HepG2 (cell line): ENCODE data around the gene GCNT2. TPM values are rescaled to one million over a fixed set of nuclear protein-coding genes. Genes with fewer than 3 reads are reported as not detected.

Source experiments
- EZH2 ChIP-seq: conservative IDR thresholded peaks from 2 replicates; pipeline ENCODE4 v1.6.1; 2012; ENCODE audit warnings: mild to moderate bottlenecking, low read depth, low read length, moderate library complexity
- FOXP1 ChIP-seq, 2 experiments: fragments of 450-650 bp in 1 of 2; IDR thresholded peaks; 2 replicates each; pipeline ENCODE4 v1.6.1; 2017 to 2018; ENCODE audit warnings: antibody characterized with exemption in 1 of 2
- NFATC3 ChIP-seq: sonication (generic); formaldehyde crosslinking; IDR thresholded peaks from 2 replicates; pipeline ENCODE4 v1.5.1; 2020; ENCODE audit warnings: mild to moderate bottlenecking, missing genetic modification reagents
- PHF21A ChIP-seq: sonication (generic); formaldehyde crosslinking; IDR thresholded peaks from 2 replicates; pipeline ENCODE4 v1.5.0; 2020; ENCODE audit warnings: mild to moderate bottlenecking, missing genetic modification reagents
- PITX1 ChIP-seq: sonication (generic); formaldehyde crosslinking; IDR thresholded peaks from 2 replicates; pipeline ENCODE4 v1.5.1; 2020; ENCODE audit warnings: mild to moderate bottlenecking, missing genetic modification reagents
- POLR2A ChIP-seq, 2 experiments: IDR thresholded peaks; 2 replicates each; pipeline ENCODE4 v1.6.1; 2011; ENCODE audit warnings: low read depth in 2 of 2, low read length in 2 of 2, mild to moderate bottlenecking in 1 of 2, moderate library complexity in 1 of 2; ENCODE audit not compliant: insufficient read depth in 1 of 2
- SIX1 ChIP-seq: sonication (generic); formaldehyde crosslinking; IDR thresholded peaks from 2 replicates; pipeline ENCODE4 v1.4.0; 2020; ENCODE audit warnings: missing genetic modification reagents, borderline replicate concordance
- SPEN ChIP-seq: sonication (generic); formaldehyde crosslinking; IDR thresholded peaks from 2 replicates; pipeline ENCODE4 v1.5.1; 2020; ENCODE audit warnings: low read depth, mild to moderate bottlenecking, missing genetic modification reagents
- ZEB1 ChIP-seq: IDR thresholded peaks from 2 replicates; pipeline ENCODE4 v1.6.1; 2012; ENCODE audit warnings: mild to moderate bottlenecking, low read depth, inconsistent platforms; ENCODE audit not compliant: insufficient replicate concordance
- ZKSCAN1 ChIP-seq: fragments of 150-350 bp; IDR thresholded peaks from 2 replicates; pipeline ENCODE4 v1.6.1; 2014; ENCODE audit warnings: low read length
- ZNF232 ChIP-seq: sonication (generic); formaldehyde crosslinking; IDR thresholded peaks from 2 replicates; pipeline ENCODE4 v1.4.0; 2020; ENCODE audit warnings: missing genetic modification reagents, borderline replicate concordance
- ZNF281 ChIP-seq: sonication (generic); formaldehyde crosslinking; IDR thresholded peaks from 2 replicates; pipeline ENCODE4 v1.4.0; 2020; ENCODE audit warnings: missing genetic modification reagents, borderline replicate concordance
- ZNF292 ChIP-seq: sonication (generic); formaldehyde crosslinking; IDR thresholded peaks from 2 replicates; pipeline ENCODE4 v1.8.1; 2022; ENCODE audit warnings: mild to moderate bottlenecking, low read depth, missing genetic modification reagents, borderline replicate concordance
- ZNF557 ChIP-seq: sonication (generic); formaldehyde crosslinking; IDR thresholded peaks from 2 replicates; pipeline ENCODE4 v1.4.0; 2020; ENCODE audit warnings: missing genetic modification reagents
- ZNF605 ChIP-seq: sonication (generic); formaldehyde crosslinking; IDR thresholded peaks from 2 replicates; pipeline ENCODE4 v1.8.0; 2022; ENCODE audit warnings: mild to moderate bottlenecking, missing genetic modification reagents
- ZNF749 ChIP-seq: sonication (generic); formaldehyde crosslinking; IDR thresholded peaks from 2 replicates; pipeline ENCODE4 v1.8.0; 2022; ENCODE audit warnings: mild to moderate bottlenecking, missing genetic modification reagents, moderate library complexity, borderline replicate concordance
- ZNF792 ChIP-seq: IDR thresholded peaks from 2 replicates; pipeline ENCODE4 v1.6.1; 2016
- ZNF83 ChIP-seq: sonication (generic); formaldehyde crosslinking; IDR thresholded peaks from 2 replicates; pipeline ENCODE4 v1.4.0; 2020; ENCODE audit warnings: missing genetic modification reagents, mild to moderate bottlenecking, borderline replicate concordance
- ZNF878 ChIP-seq: sonication (generic); formaldehyde crosslinking; IDR thresholded peaks from 2 replicates; pipeline ENCODE4 v1.8.1; 2023; ENCODE audit warnings: mild to moderate bottlenecking, missing genetic modification reagents, moderate library complexity
- polyA plus RNA-seq, 8 experiments: library from polyadenylated mRNA; depleted of rRNA in 3 of 8; stranded (reverse) in 7 of 8; unstranded in 1 of 8; fragments of >200 nt; fragmentation: Illumina TruSeq in 4 of 8; extraction: Trizol in 4 of 8; gene quantifications; 2 replicates each; pipeline versions ENCODE4 v1.2.1 to v1.2.3, GENCODE V29; 2011 to 2016; ENCODE audit warnings: low read depth in 4 of 8, missing spikeins in 1 of 8, mixed read lengths in 1 of 8; ENCODE audit not compliant: insufficient read depth in 1 of 8
- total RNA-seq, 5 experiments: library from RNA; depleted of rRNA; stranded (reverse); fragments of >200 nt; fragmentation: Illumina TruSeq; extraction: Trizol; gene quantifications; 2 replicates each; pipeline ENCODE4 v1.2.3, GENCODE V29; 2016; ENCODE audit warnings: low read depth in 1 of 5
- TF ChIP-seq, protein P1 (sequence below): sonication (generic); formaldehyde crosslinking; IDR thresholded peaks from 2 replicates; pipeline ENCODE4 v1.8.0; 2022; ENCODE audit warnings: missing genetic modification reagents, mild to moderate bottlenecking, moderate library complexity, borderline replicate concordance
- TF ChIP-seq, protein P2 (sequence below): sonication (generic); formaldehyde crosslinking; IDR thresholded peaks from 2 replicates; pipeline ENCODE4 v1.5.0; 2020; ENCODE audit warnings: mild to moderate bottlenecking, missing genetic modification reagents, moderate library complexity

The GCNT2 gene
- total and polyA plus RNA-seq, 2 of the 13 experiments (the other 11 are each of a cell fraction or from before 2014, with no cell fraction given), result 11.8 to 31.9 TPM

DNA sequence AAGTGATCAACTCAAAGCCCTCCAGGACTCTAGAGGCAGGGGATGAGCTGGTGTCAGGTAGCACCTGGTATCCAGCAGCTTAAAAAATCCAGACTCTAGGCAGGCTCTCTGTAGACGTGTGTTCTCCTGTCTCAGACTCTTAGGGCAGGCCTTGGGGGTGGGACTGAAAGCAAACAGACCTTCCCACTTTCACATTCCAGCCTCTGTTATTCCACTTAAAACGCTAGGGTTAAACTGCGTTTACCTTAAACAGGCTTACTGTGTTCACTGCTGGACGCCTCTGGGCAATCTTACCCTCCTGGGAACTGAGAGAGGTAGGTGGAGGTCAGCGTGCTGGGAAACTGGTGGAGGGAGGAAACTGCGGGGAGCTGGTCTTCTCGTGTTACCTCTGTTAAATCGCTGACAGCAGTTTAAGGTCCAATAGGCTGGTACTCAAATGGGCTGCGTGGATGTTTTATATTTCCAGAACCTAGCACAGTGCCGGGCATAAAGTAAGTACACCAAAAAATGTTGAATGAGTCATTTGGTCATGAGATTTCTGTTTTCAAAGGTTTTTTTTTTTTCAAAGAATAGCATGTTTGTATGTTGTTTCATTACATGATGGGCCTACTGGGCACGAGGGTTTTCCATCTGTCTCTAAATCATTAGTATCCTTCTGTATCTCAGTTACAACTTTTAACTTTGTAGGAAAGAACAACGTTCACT is at the start of gene GCNT2 (continued):
- TF ChIP-seq ZNF792, result peak; percentile 73; the same call in 1 of the 2 replicates
- 0 out of 2 replicates have a peak, but pooled peaks have one; percentile 15 for TF ChIP-seq ZNF281 (CRISPR knock-in tag)
- peak; percentile 71; the same call in 1 of the 2 replicates for TF ChIP-seq ZNF232 (CRISPR knock-in tag)
- no peak for TF ChIP-seq ZNF878 (CRISPR knock-in tag)
- peak; percentile 84 for TF ChIP-seq ZNF557
- peak; percentile 52; the same call in 1 of the 2 replicates for TF ChIP-seq SPEN (CRISPR knock-in tag)
- peak; percentile 21 for TF ChIP-seq ZEB1
- peak; percentile 60; the same call in 1 of the 2 replicates for TF ChIP-seq PITX1
- peak in 1 of 2 experiments; percentile 52; a peak in 2 of 4 replicates for TF ChIP-seq POLR2A (IDR thresholded peaks at IDR 0.05; ENCODE audit: insufficient read depth in 1 of 2, low read depth in 2 of 2, low read length in 2 of 2)
- peak; percentile 87 for TF ChIP-seq SIX1 (CRISPR knock-in tag)
- 0 out of 2 replicates have a peak, but pooled peaks have one; percentile 46 for TF ChIP-seq ZNF605 (CRISPR knock-in tag)
- TF ChIP-seq ZNF83 (CRISPR knock-in tag), result no peak
- TF ChIP-seq ZKSCAN1, result no peak
- TF ChIP-seq NFATC3, result no peak
- TF ChIP-seq, protein P1, sequence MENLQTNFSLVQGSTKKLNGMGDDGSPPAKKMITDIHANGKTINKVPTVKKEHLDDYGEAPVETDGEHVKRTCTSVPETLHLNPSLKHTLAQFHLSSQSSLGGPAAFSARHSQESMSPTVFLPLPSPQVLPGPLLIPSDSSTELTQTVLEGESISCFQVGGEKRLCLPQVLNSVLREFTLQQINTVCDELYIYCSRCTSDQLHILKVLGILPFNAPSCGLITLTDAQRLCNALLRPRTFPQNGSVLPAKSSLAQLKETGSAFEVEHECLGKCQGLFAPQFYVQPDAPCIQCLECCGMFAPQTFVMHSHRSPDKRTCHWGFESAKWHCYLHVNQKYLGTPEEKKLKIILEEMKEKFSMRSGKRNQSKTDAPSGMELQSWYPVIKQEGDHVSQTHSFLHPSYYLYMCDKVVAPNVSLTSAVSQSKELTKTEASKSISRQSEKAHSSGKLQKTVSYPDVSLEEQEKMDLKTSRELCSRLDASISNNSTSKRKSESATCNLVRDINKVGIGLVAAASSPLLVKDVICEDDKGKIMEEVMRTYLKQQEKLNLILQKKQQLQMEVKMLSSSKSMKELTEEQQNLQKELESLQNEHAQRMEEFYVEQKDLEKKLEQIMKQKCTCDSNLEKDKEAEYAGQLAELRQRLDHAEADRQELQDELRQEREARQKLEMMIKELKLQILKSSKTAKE, result no peak
- TF ChIP-seq PHF21A (CRISPR knock-in tag), result 0 out of 2 replicates have a peak, but pooled peaks have one; percentile 55
- TF ChIP-seq ZNF749 (CRISPR knock-in tag), result 0 out of 2 replicates have a peak, but pooled peaks have one; percentile 48
- peak; percentile 76; the same call in 1 of the 2 replicates for TF ChIP-seq ZNF292 (CRISPR knock-in tag)
- no peak for TF ChIP-seq EZH2
- TF ChIP-seq FOXP1 (IDR thresholded peaks at IDR 0.05), result no peak
- TF ChIP-seq FOXP1 (CRISPR knock-in tag; IDR thresholded peaks at IDR 0.05), result 0 out of 2 replicates have a peak, but pooled peaks have one; percentile 39
- TF ChIP-seq, protein P2, sequence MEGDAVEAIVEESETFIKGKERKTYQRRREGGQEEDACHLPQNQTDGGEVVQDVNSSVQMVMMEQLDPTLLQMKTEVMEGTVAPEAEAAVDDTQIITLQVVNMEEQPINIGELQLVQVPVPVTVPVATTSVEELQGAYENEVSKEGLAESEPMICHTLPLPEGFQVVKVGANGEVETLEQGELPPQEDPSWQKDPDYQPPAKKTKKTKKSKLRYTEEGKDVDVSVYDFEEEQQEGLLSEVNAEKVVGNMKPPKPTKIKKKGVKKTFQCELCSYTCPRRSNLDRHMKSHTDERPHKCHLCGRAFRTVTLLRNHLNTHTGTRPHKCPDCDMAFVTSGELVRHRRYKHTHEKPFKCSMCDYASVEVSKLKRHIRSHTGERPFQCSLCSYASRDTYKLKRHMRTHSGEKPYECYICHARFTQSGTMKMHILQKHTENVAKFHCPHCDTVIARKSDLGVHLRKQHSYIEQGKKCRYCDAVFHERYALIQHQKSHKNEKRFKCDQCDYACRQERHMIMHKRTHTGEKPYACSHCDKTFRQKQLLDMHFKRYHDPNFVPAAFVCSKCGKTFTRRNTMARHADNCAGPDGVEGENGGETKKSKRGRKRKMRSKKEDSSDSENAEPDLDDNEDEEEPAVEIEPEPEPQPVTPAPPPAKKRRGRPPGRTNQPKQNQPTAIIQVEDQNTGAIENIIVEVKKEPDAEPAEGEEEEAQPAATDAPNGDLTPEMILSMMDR (CRISPR knock-in tag), result 0 out of 2 replicates have a peak, but pooled peaks have one; percentile 3
